Type B pancreatic cell (in vitro differentiated cells): Measurements from ENCODE around the gene LMAN2. TPM values are rescaled to one million over a fixed set of nuclear protein-coding genes. Genes with fewer than 3 reads are reported as not detected.

Experiments
- DNase-seq: peaks from one replicate; pipeline ENCODE4 v3.0.0; 2021; ENCODE audit warnings: mixed read lengths; ENCODE audit not compliant: unreplicated experiment; ENCODE audit errors: extremely low spot score
- H3K27ac Mint-ChIP-seq: 2 replicates; pipeline ENCODE4 v1.8.0; 2021; ENCODE audit warnings: mild to moderate bottlenecking, mixed read lengths
- H3K27me3 Mint-ChIP-seq: 2 replicates; pipeline ENCODE4 v1.8.0; 2021; ENCODE audit warnings: mixed read lengths
- H3K36me3 Mint-ChIP-seq: 2 replicates; pipeline ENCODE4 v1.8.0; 2021; ENCODE audit warnings: mixed read lengths
- H3K4me1 Mint-ChIP-seq: one replicate; pipeline ENCODE4 v1.8.0; 2021; ENCODE audit warnings: mixed read lengths; ENCODE audit not compliant: unreplicated experiment
- H3K4me3 Mint-ChIP-seq: 2 replicates; pipeline ENCODE4 v1.8.0; 2021; ENCODE audit warnings: mild to moderate bottlenecking, mixed read lengths
- H3K9me3 Mint-ChIP-seq: 2 replicates; pipeline ENCODE4 v1.8.0; 2021; ENCODE audit warnings: mixed read lengths
- total RNA-seq: library from RNA; stranded (reverse); gene quantifications from 2 replicates; pipeline ENCODE4 v1.2.1, GENCODE V29; 2021; ENCODE audit warnings: low replicate concordance
- TF ChIP-seq, protein P1 (sequence below): fragments of 200-600 bp; sonication (generic); conservative IDR thresholded peaks from 2 replicates; pipeline ENCODE4 v1.5.0; 2021; ENCODE audit warnings: antibody characterized with exemption, mild to moderate bottlenecking

The LMAN2 gene
- total RNA-seq, 1 donor from 2014 or later: 102 TPM

DNA sequence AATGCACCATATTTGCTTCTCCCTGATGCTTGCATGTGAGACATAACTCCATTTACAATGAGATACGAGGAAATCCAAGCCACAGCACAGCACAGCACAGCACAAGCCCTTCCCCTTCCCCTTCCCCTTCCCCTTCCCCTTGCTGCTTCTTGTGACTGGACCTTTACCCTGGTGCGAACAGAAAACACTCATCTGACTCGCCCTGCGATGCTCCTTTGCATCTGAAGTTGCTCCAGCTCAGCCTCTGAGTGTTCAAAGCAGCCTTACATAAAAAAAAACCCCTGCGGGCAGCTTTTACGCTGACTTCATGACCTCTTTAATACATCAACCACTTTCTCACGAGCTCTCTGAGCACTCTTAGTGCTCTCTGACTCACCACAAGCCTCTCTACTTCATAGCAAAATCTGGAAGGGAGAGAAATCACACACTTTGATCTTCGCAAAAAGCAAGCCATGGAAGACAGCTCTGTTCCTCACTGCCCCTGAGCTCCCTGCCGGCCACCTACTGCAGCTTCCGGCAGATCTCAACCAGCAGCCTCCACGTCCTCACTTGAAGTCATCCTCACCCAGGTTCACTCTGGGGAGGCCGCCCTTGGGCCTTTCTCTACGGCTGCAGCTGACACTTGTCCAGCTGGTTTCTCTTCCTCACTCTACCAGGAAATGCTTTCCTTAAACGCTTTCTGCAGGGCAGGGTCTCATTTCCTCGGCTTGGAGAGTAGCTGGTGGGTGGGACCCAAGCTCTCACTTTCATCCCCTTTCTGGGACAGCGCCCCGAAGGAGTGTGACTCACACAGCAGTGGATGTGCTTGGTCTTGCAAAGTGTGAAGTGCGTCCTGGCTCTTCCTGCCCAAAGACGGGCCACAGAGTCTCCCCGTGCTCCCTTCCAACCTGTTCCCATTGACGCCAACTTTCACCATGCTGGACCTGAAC lies 38.0 kb upstream of the LMAN2 start:
- Mint-ChIP-seq H3K36me3 (no peaks in the 10 kb centered on the region), H3K4me3 (peak overlapping the region; percentile 72), H3K9me3 (no peaks in the 10 kb centered on the region), H3K4me1 (peaks cover 21% of the 10 kb centered on the region), H3K27ac (peak overlapping the region; percentile 93), H3K27me3 (no peaks in the 10 kb centered on the region)
- no peak for DNase-seq
- TF ChIP-seq, protein P1, sequence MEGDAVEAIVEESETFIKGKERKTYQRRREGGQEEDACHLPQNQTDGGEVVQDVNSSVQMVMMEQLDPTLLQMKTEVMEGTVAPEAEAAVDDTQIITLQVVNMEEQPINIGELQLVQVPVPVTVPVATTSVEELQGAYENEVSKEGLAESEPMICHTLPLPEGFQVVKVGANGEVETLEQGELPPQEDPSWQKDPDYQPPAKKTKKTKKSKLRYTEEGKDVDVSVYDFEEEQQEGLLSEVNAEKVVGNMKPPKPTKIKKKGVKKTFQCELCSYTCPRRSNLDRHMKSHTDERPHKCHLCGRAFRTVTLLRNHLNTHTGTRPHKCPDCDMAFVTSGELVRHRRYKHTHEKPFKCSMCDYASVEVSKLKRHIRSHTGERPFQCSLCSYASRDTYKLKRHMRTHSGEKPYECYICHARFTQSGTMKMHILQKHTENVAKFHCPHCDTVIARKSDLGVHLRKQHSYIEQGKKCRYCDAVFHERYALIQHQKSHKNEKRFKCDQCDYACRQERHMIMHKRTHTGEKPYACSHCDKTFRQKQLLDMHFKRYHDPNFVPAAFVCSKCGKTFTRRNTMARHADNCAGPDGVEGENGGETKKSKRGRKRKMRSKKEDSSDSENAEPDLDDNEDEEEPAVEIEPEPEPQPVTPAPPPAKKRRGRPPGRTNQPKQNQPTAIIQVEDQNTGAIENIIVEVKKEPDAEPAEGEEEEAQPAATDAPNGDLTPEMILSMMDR: no peak

DNA sequence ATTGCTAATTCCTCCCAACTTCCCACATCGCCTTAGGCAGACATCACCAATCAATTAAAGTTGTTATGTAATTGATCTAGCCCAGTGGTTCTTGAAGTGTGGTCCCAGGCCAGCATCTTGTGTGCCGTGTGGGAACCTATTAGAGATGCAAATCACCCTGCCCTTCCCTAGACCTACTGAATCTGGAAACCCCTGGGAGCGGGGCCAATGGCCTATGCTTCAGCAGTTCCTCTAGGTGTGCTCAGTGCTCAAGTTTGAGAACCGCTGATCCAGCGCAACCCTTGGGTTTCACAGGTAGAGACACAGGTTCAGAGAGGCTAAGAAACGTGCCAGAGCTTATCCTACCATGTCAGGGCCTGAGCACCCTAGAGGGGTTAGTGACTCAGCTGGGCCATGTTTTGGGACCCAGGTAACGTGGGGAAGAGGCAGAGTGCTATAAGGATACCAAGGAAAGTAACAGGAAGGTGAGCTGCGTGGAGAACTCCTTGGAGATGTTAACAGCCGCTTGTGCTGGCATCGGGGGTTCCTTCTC lies 37.1 kb upstream of the LMAN2 start:
- H3K27ac Mint-ChIP-seq: peak overlapping the region; percentile 93
- H3K9me3 Mint-ChIP-seq: no peaks in the 10 kb centered on the region
- TF ChIP-seq, protein P1: no peak
- no peak overlapping the region for H3K4me3 Mint-ChIP-seq
- no peaks in the 10 kb centered on the region for H3K27me3 Mint-ChIP-seq
- H3K36me3 Mint-ChIP-seq: no peaks in the 10 kb centered on the region
- DNase-seq: no peak
- H3K4me1 Mint-ChIP-seq: peaks cover 21% of the 10 kb centered on the region

DNA sequence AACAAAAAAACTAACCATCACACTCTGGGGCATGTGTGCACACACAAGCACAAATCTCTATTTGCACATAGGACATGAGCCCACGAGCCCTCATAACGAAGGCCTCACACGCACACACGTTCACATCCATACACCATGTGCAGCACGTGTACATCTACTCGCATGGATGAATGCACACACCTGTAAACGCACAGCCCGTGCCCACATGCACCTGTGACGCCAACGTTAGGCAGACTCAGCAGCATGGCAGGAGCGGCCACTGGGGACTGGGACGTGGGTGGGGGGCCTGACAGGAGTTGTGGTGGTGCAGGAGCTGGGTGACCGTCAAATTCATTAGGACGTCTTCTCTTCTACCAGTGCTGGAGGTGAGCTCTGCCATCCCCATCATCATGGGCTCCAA lies 35.9 kb upstream of the LMAN2 start:
- DNase-seq: no peak
- Mint-ChIP-seq H3K36me3 (no peaks in the 10 kb centered on the region), H3K27ac (no peak overlapping the region), H3K27me3 (no peaks in the 10 kb centered on the region), H3K4me1 (peaks cover 21% of the 10 kb centered on the region), H3K9me3 (no peaks in the 10 kb centered on the region), H3K4me3 (no peak overlapping the region)
- TF ChIP-seq, protein P1: no peak

DNA sequence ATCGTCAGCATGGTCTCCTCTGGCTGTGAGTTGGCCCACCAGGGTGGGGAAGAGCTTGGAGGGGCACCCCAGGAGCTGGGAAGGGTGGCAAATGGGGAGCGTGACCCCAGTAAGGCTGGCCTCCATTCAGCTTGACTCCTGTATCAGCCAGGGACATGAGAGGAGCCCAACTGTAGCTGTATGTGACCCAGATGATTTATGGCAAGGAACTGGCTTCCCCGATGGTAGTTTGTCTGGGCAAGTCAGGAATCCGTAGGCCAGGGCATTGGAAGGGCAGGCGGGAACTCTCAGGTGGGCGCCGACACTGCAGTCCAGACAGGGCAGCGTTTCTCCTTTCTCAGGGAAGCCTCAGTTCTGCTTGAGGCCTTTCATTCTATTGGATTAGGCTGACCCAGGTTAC lies 35.1 kb upstream of the LMAN2 start:
- H3K36me3 Mint-ChIP-seq: no peaks in the 10 kb centered on the region
- no peaks in the 10 kb centered on the region for H3K27me3 Mint-ChIP-seq
- no peak for DNase-seq
- H3K27ac Mint-ChIP-seq: no peak overlapping the region
- TF ChIP-seq, protein P1: no peak
- no peak overlapping the region for H3K4me3 Mint-ChIP-seq
- no peaks in the 10 kb centered on the region for H3K9me3 Mint-ChIP-seq
- H3K4me1 Mint-ChIP-seq: peaks cover 21% of the 10 kb centered on the region

DNA sequence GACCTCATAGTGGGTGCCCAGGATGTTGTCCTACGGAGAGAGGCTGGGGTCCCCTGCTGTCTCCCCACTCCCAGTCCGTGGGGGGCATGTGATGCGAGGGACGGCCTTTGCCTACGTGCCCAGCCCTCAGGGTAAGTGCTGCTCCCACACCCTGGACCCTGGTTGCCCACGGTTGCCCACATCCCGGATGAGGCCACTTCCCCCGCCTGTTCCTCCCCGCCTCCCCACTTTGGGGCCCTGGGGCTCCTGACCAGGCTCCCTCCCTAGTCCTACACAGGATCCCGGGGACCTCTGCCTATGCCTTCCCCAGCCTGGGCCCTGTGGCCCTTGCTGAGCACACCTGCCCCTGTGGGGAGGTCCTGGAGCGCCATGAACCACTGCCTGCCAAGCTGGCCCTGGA lies 34.3 kb upstream of the LMAN2 start:
- Mint-ChIP-seq H3K36me3 (no peaks in the 10 kb centered on the region), H3K9me3 (no peaks in the 10 kb centered on the region), H3K4me3 (no peak overlapping the region), H3K27ac (no peak overlapping the region), H3K4me1 (peaks cover 25% of the 10 kb centered on the region), H3K27me3 (no peaks in the 10 kb centered on the region)
- no peak for DNase-seq
- TF ChIP-seq, protein P1: no peak
